NCI-H2171 treated with DMSO at 0.1 percent for 48 hours (cell line): ENCODE measurements around the gene FSTL4.
"Not testable (repeated sequence)": the region's sequence is repeated elsewhere in the genome, so short reads cannot be mapped to it uniquely, and the experiment has no call there.

Source experiments
- DNase-seq: peaks from one replicate; lab custom pipeline; 2025; lab: John Stamatoyannopoulos, UW

The FSTL4 gene

DNA sequence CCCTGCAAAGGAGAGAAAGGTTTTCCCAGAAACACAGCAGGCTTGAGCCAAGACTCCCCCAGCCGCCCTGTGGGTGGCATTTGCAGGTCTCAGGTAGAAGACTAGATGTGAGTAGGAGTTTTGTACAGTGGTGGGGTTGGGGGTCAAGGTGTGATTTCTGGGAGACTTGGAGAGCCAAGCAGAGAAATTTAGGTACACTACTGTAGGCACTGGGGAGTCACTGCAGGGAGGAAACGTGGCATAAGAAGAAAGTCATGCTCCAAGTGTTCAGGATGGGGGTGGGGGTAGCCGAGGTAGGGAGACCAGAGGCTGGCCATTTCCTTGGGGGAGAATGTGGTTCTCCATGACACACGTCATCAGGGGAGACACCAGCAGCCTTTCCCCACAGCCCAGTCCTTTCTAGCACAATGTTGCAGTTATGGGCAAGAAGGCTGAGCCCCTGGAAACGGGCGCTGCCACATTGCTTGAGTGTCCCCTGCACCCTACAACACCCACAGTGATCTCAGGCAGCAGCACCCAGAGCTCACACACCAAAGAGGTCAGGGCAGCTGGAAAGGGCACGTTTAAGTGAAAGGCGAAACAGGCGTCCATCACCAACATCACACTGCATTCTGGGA lies 210.5 kb downstream of the FSTL4 start:
- DNase-seq = no peak

DNA sequence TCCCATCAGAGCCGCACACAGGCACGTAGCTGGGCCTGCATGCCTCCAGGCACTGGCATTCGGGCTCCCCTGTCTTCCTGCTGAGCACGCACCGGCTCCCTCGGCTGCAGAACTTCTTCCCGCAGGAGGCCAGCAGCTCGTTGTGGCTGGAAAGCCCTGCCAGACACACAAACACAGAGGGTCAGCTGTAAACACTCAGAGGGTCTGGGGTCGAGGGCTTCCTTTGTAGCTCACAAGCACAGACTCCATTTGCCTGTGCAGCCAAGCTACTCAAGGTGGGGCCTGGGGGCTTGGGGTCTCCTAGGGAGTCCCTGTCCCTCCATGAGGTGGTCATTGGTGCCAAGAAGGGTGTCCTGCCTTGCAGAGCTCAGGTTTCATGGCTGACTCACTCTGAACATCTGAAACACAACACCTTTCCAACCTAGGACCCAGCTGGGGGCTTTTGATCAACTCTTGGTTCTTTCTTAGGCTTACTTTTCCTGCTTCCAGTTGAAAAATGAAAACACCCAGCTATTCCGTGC lies 211.4 kb downstream of the FSTL4 start:
- DNase-seq = no peak

DNA sequence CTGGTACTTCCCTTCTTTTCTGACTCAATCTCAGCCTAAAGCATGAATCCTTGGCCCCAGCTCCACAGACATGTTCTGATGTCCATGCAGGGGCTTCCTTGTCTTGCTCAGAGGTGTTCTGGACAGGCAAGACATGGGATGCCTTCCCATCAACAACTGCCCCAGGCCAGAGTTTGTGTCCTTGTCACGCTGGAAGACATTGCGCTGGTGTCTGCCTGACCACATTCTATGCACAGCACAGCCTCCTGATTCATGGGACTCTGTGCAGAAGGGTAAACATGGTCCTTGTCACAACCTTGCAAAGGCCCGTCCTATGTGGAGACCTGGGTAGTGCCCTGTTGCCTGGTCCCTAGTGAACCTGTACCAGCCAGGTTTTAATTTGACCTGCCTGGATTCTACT lies 212.2 kb downstream of the FSTL4 start:
- no peak for DNase-seq

DNA sequence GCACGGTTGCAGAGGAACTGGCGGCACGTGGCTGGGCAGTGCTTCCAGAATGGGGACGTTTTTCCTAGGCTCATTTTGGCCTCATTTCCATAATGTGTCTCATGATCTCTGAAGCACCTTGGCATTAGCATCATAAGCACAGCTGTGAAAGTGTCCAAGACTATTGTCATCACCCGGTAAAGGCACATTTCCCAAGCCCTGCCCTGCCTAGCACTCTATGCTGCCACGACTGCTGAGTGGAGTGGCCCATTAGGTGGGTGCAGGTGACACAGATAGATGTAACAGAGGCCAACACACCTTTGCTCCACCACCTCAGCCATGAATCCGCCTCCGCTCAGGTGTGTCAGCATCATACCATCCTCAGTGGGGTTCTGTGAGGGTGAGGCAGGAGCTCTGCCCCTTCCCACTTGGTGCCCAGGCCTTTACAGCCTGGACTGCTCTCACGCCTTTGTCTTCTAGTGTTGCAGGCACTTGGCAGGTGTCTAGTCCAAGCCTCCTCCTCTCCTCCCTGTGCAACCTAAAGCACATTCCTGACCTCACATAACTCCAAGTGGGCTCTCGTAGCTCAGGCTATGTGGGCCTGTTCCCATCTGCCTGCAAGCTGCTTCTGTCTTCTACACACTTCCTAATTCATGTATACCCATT lies 213.0 kb downstream of the FSTL4 start:
- DNase-seq = no peak

DNA sequence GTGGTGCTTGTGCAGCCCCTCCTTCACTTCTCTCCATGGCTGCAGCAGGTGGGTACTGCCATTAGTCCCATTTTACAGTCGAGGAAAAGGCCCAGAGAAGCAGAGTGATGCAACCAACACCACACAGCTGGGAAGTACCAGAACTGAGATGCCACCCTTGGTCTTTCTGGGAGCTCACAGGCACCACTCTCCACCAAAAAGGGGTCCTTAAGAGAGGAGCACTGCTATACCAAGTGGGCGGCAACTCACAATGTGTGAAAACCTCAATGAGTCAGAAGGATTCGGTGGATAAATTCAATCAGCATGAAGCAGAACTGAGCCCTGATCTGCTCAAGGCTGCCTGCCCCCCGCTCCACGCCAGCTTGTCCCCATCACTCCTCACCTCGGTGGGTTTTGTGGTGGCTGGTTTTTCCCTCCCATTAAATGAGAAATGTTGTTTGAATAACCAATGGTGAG lies 213.7 kb downstream of the FSTL4 start:
- DNase-seq = no peak

DNA sequence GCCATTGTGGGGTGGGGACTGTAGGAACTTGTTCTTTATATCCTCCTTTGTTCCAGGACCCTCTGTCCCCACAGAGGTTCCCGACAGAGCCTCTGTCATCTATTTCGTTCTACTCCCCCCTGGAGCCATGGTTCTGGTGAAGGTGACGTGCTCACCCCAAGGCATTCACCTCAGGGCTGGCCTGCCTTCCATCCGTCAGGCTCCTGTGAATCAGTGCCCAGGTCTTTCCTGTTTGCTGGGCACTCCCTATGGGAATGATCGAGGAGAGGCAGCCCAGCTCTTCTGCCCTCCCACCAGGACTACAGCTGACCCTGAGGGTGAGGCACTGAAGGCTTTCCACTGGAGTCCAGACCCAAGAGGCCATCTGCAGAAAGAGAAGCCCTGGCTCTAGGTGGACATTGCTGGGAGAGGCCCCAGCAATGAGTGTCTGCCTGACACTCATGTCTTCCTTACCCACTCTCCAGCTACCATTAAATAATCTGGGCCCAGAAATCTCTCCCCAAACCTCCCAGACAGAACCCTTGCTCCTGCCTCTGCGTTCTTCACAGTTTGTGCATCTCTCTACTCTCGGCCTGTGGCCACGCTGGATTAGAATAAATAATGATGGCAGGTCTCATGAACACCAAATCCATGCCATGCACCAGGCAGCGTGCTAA lies 214.2 kb downstream of the FSTL4 start:
- DNase-seq = no peak

DNA sequence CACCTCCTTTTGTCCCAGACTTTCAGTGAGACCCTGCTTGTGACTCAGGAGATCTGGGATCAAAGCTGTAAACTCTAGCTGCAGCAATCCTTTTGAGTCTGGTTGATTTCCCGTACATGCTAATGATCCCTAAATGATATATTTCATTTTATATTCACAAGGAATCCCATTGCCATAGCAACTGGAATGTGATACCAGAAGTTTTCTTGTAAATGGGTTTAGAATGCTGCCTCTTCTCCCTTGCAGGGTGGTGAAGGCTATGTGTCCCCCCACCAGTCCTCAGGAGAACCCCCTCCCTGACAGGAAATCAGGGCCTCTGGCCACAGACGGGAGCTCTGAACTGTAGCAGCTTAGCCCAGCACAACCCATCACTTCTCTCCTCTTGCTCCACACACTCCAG lies 215.0 kb downstream of the FSTL4 start:
- DNase-seq = no peak

DNA sequence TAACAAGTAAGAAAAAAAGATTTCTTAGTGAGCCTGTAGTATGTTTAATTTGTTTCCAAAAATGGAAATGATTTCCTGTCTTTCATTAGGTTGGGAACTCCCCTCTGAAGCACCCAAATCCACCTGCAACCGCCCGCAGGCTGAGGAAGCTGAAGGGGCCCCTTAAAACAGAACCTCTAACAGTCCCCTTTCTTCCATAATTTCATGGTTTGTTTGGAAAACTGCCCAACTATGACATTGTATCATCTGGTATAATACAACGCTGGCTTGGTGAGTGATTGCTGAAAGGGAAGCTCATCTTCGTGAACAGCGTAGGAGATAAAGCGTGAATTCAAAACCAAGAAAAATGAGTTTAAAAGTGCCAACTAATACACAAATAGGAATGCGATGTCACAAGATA lies 215.5 kb downstream of the FSTL4 start:
- no peak for DNase-seq

DNA sequence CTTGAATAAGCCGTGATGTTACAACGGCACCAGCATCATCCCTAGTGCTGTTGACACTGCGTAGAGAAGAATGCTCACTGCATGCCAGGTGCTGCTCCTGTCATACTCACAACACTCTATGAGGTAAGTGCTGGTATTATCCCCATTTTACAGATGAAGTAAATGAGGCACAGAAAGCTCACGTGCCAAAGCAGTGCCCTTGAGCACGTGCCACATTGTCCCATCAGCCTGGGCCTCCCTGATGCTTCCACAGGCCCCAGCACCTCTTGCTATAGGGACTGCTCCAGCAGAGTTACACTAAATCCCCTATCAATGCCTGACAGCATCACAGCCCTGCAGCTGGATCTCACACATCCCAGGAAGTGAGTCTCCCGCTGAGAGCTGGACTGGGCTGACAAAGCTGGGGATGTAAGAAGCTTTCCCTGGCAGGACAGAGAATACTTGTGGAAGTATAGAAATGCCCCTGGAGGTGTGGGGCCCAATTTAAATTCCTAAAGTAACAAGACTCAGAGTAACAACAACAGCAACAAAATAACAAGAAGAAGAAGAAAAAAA lies 216.1 kb downstream of the FSTL4 start:
- DNase-seq = no peak

DNA sequence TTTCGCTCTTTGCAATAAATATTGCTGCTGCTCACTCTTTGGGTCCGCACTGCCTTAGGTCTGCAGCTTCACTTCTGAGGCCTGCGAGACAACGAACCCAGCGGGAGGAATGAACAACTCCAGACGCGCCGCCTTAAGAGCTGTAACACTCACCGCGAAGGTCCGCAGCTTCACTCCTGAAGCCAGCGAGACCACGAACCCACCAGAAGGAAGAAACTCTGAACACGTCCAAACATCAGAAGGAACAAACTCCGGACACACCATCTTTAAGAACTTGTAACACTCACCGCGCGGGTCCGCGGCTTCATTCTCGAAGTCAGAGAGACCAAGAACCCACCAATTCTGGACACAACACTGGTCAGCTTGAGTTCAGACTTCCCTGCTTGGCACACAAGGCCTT lies 217.1 kb downstream of the FSTL4 start:
- not testable (repeated sequence) for DNase-seq

DNA sequence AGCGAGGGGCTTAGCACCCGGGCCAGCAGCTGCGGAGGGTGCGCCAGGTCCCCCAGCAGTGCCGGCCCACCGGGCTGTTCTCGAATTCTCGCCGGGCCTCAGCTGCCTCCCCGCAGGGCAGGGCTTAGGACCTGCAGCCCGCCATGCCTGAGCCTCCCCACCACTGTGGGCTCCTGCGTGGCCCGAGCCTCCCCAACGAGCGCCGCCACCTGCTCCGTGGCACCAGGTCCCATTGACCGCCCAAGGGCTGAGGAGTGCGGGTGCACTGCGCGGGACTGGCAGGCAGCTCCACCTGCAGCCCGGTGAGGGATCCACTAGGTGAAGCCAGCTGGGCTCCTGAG lies 217.9 kb downstream of the FSTL4 start:
- DNase-seq = not testable (repeated sequence)

DNA sequence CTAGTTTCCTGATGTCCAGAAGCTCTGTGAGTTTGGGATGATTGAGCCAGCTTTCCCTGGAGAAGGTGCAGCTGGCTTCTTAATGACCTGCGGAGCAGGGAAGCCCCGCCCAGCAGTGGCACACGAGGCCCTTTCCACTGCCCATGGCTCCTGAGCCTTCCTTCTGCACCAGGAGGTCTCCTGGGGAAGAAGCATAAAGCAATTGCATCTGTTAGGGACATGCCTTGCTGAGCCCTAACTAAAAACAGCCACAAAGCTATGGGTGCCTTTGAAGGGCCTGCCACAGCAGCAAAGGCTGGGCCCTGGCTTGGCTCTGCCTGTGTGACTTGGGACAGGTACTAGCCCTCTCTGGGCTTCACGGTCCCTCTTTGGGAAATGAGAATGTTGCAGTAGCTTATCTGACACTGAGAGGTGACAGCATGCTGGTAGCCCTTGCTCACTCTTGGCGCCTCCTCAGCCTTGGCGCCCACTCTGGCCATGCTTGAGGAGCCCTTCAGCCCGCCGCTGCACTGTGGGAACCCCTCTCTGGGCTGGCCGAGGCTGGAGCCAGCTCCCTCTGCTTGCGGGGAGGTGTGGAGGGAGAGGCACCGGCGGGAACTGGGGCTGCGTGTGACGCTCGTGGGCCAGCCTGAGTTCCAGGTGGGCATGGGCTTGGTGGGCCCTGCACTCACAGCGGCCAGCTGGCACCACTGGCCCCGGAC lies 218.4 kb downstream of the FSTL4 start:
- DNase-seq = no peak

DNA sequence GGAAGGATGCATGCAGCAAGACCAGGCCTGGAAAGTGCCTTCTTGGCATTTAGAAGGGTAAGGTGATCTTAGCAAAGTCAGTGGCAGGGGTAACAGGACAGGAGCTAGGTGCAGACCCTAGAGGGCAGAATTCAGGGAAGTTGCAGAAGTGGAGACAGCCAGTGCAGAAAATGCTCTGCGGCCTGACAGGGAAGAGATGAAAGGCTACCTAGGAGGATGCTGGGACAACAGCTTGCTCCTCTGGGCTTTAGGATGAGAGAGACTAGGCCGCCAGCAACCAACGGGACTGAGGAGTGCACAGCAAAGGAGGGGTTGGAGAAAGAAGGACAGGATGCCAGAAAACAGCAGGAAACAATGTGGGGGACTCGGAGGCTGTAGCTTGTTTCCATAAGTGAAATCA lies 219.9 kb downstream of the FSTL4 start:
- no peak for DNase-seq

DNA sequence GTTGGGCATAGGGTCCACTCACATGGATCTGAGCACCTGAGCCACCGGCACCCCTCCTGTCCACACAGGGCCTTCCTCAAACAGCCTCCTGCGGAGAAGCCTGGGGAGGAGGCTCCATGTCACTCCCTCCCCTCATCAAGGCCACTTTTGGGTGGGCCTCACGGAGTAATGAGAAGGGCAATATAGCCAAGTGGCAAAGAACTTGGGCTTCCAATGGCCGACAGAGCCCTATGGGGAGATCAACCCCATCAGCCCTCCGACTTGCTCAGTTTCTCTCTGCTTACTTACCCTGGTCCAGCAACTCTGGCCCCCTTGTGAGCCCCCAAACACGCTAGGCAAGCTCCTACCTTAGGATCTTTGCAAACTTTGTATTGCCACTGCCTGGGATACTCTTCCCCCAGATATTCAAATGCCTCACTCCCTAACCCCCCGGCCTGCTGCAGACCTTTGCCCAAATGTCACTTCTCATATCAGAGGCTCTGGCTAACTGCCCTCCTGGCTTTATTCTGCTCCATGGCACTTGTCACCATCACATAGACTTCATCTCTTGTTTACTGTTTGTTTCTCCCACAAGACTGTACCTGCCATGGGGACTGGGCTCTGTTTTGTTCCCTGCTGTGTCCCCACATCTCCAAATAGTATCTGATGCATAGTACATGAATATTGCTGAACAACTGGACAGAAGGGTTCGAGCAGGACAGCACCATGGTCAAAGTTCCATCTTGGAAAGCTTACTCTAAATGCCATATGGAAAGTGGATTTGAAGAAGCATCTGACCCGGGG lies 220.8 kb downstream of the FSTL4 start:
- DNase-seq = no peak

DNA sequence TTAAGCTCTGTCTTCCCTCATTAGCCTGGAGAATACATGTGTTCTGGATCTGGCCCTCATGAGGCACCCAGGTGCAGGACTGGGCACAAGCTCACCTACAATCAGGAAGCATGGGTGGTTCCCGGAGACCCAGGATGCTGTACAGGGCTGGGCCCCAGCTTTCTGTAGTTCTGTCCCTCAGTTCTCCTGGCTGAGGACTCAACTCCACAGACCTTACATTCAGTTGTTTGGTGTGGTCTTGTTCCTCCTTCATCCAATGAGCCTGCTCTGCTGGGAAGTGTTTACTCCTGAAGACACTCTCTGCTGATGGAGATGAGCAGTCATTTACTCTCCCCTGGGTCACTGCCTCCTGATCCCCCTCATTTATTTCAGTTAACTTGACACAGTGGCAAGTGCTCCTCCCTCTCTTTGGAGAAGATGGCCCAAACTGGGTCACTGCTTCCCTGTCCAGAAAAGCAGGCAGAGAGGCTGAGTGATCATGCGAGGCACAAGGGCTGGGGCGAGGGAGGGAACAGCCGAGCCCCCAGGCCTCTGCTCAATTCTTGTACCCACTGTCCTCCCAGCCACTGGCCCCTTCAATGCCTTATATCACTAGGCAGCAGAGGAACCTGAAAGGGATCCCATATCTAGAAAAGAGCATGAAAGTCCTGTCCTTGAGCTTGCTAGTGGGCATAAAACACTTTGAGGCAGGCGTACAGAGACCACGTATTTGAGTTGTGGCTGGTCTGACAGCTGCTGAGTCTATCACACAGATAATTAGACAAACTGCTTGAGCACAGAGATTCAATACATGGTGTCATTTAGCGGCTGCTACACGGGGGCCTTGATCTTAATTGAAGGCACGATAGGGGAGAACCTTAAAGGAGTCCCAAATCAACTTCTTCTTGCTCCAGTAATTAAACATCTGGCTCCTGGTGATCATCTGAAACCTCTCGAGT lies 221.7 kb downstream of the FSTL4 start:
- DNase-seq = no peak

DNA sequence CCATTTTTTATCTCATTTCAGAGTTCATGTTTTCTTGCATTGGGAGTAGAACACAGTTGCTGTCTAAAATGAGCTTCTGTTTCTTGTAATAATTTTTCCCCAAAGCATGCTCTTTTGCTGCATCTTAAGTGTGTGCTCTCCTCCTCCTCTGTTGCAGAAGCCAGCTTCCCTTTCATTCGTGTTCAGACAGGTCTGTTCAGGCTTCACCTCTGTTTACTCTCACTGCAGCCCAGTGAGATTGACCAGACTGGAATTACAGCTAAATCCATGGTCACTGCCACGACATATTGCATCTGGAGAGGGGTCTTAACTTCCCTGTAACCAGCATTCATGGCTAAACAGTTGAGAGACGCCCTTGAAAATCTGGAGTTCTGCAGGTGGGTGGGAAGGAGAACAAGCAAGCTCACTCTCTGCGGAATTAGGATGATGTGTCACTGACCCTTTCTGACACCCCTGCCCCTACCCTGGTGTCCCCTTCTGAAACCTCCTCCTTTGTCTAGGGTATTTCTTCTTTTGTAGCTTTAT lies 223.2 kb downstream of the FSTL4 start:
- DNase-seq = no peak

DNA sequence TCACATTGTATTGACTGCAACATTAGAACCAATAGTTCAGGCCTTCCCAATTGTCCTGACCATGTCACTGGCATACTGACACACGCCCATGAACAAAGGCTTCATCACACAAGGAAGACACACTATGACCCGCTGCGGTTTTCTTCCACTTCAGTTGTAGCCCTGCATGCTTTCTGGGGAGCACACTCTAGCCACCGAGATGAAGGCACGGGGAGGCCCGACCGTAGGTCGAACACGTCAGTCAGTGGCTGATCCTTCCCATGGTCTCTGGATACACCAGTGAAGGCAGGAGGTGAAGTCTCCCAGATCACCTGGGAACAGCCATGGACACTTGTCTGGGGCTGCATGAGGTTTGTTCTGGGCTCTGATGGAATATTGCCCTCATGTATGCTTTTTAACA lies 224.7 kb downstream of the FSTL4 start:
- no peak for DNase-seq

DNA sequence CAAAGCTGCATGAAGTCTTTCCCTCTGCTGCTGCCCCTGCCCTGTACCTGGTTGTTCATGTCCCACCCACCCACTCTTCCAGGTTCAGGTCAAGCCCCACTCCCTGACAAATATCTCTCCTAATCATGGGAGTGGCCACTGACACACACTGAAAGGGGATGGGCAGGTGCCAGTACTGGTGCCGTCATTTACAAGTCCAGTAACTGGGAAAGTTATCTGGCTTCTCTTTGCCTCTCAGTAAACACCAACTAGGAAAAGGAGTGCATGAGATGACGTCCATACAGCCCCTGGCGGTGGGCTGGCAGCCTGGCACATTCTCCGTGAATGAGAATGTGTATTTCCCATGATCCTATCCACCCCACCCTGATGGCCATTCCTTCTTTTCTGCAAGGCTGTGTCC lies 225.2 kb downstream of the FSTL4 start:
- no peak for DNase-seq

DNA sequence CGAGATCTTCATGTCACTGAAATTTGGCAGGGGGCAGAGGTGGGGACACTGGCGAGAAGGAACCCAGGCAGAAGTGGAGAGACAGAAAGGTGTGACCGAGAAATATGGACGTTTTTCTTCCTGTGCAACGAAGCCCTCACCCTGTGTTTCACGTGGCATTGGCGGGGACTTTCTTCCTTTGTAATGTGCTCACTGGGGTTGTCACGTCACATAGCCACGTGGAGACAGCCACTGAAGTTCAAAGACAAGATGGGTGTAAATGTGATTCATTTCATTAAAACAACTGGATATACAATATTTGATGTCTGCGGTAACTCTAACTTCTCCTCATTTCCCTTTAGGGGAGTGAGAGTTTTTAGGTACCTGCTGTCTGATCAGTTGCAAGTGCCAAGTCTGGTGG lies 225.7 kb downstream of the FSTL4 start:
- no peak for DNase-seq

DNA sequence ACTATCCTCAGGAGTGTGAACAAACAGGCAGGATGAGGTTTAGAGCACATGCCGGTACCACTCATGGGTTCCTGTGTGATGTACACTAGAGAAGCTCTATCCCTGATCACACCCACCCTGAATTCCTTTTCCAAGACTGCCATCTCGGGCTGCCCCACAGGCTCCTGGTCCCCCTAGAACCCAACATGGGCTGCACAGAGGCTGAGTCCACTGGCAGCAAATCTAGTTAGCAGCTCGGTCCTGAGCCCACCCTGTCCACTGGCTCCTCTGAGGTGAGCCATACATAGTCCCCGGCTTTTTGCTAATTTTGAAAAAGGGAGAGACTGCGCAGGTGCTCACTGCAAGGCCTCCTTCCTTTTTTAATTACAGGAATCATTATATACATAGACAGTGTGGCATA lies 227.0 kb downstream of the FSTL4 start:
- no peak for DNase-seq
